Measurements from ENCODE around the gene RPS6KA4.

DNA sequence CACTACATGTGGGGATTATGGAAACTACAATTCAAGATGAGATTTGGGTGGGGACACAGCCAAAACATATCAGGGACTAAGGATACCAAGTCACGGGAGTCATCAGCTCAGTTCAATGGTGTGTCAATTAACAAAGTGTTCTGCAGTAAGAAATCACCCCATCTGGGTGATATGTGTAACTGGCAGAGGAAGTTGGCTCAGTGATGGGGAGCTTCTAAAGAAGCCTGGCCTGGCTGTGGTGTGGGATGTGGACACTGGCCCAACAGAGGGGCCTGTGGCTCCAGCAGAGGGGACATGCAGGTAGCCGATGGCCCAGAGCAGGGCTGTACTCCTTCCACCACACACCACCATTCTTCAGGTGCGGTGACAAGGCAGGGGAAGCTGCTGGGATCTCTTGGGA is 31.6 kb downstream of the RPS6KA4 start:
- TF ChIP-seq, protein P1, sequence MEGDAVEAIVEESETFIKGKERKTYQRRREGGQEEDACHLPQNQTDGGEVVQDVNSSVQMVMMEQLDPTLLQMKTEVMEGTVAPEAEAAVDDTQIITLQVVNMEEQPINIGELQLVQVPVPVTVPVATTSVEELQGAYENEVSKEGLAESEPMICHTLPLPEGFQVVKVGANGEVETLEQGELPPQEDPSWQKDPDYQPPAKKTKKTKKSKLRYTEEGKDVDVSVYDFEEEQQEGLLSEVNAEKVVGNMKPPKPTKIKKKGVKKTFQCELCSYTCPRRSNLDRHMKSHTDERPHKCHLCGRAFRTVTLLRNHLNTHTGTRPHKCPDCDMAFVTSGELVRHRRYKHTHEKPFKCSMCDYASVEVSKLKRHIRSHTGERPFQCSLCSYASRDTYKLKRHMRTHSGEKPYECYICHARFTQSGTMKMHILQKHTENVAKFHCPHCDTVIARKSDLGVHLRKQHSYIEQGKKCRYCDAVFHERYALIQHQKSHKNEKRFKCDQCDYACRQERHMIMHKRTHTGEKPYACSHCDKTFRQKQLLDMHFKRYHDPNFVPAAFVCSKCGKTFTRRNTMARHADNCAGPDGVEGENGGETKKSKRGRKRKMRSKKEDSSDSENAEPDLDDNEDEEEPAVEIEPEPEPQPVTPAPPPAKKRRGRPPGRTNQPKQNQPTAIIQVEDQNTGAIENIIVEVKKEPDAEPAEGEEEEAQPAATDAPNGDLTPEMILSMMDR (conservative IDR thresholded peaks at IDR 0.05; ENCODE audit: low read depth, low read length) = no peak
- TF ChIP-seq EZH2 (IDR thresholded peaks at IDR 0.05; ENCODE audit: borderline replicate concordance, low read depth, low read length, poor library complexity, severe bottlenecking) = no peak

All from A673 (cell line).